K562 (cell line): Measurements from ENCODE around the gene LPIN1. TPM values are rescaled to one million over a fixed set of nuclear protein-coding genes. Genes with fewer than 3 reads are reported as not detected.

Experiments used
- ARID2 ChIP-seq: fragments of 450-650 bp; IDR thresholded peaks from 2 replicates; pipeline ENCODE4 v1.6.1; 2017; ENCODE audit warnings: antibody characterized with exemption, mild to moderate bottlenecking
- ATF1 ChIP-seq, 2 experiments: fragments of 450-650 bp in 1 of 2; IDR thresholded peaks; 2 replicates each; pipeline ENCODE4 v1.6.1; 2016; ENCODE audit warnings: missing compliant biosample characterization in 1 of 2, missing genetic modification characterization in 1 of 2
- DPF2 ChIP-seq: fragments of 450-650 bp; IDR thresholded peaks from 2 replicates; pipeline ENCODE4 v1.6.1; 2016
- E2F8 ChIP-seq: fragments of 450-650 bp; IDR thresholded peaks from 2 replicates; pipeline ENCODE4 v1.7.1; 2018; ENCODE audit warnings: mild to moderate bottlenecking, low read depth; ENCODE audit not compliant: partially characterized antibody
- ETV6 ChIP-seq, 3 experiments: fragments of 150-350 bp in 1 of 3; sonication (generic) in 1 of 3; formaldehyde crosslinking in 1 of 3; IDR thresholded peaks; 2 replicates each; pipeline versions ENCODE4 v1.6.1 to v1.8.0; 2014 to 2022; ENCODE audit warnings: borderline replicate concordance in 2 of 3, low read depth in 2 of 3, antibody characterized with exemption in 1 of 3, low read length in 1 of 3, mild to moderate bottlenecking in 1 of 3, missing genetic modification reagents in 1 of 3
- HNRNPUL1 ChIP-seq: fragments of 200-400 bp; formaldehyde crosslinking; IDR thresholded peaks from 2 replicates; pipeline ENCODE4 v1.6.1; 2017; ENCODE audit warnings: low read length
- KLF1 ChIP-seq: fragments of 450-650 bp; IDR thresholded peaks from 2 replicates; pipeline ENCODE4 v1.6.1; 2016; ENCODE audit warnings: missing genetic modification characterization, missing compliant biosample characterization
- KLF16 ChIP-seq: IDR thresholded peaks from 2 replicates; pipeline ENCODE4 v1.6.1; 2016; ENCODE audit warnings: antibody characterized with exemption
- MAZ ChIP-seq, 2 experiments: fragments of 450-650 bp in 1 of 2; sonication (generic) in 1 of 2; formaldehyde crosslinking; IDR thresholded peaks in 1 of 2; conservative IDR thresholded peaks in 1 of 2; 2 replicates each; pipeline versions ENCODE4 v1.4.0 to v1.5.0; 2020; ENCODE audit warnings: mild to moderate bottlenecking in 1 of 2, missing genetic modification reagents in 1 of 2
- NFIX ChIP-seq: fragments of 250-450 bp; sonication (Bioruptor Pico); IDR thresholded peaks from 2 replicates; pipeline ENCODE4 v1.4.0; 2020; ENCODE audit warnings: low read depth, mild to moderate bottlenecking, moderate library complexity
- NR2F6 ChIP-seq: fragments of 450-650 bp; formaldehyde crosslinking; IDR thresholded peaks from 2 replicates; pipeline ENCODE4 v1.4.0; 2020; ENCODE audit warnings: mild to moderate bottlenecking
- OTX1 ChIP-seq: fragments of 450-650 bp; formaldehyde crosslinking; IDR thresholded peaks from 2 replicates; pipeline ENCODE4 v1.4.0; 2022; ENCODE audit warnings: mild to moderate bottlenecking
- RCOR1 ChIP-seq, 2 experiments: IDR thresholded peaks; 2 replicates each; pipeline ENCODE4 v1.6.1; 2012; ENCODE audit warnings: low read depth in 2 of 2, low read length in 2 of 2, borderline replicate concordance in 1 of 2, improper control_type of control experiment in 1 of 2
- SAFB2 ChIP-seq: fragments of 200-400 bp; formaldehyde crosslinking; IDR thresholded peaks from 2 replicates; pipeline ENCODE4 v1.6.1; 2018; ENCODE audit warnings: borderline replicate concordance, low read length, low read depth, moderate library complexity; ENCODE audit not compliant: severe bottlenecking
- STAT5A ChIP-seq: IDR thresholded peaks from 2 replicates; pipeline ENCODE4 v1.6.1; 2012; ENCODE audit warnings: low read length, inconsistent platforms, borderline replicate concordance
- THRB ChIP-seq: fragments of 450-650 bp; formaldehyde crosslinking; conservative IDR thresholded peaks from 2 replicates; pipeline ENCODE4 v1.4.0; 2022; ENCODE audit warnings: mild to moderate bottlenecking, missing genetic modification characterization
- ZC3H11A ChIP-seq: IDR thresholded peaks from 2 replicates; pipeline ENCODE4 v1.6.1; 2012; ENCODE audit warnings: low read depth, low read length, improper control_type of control experiment
- ZFP30 ChIP-seq: fragments of 250-450 bp; sonication (Bioruptor Pico); IDR thresholded peaks from 2 replicates; pipeline ENCODE4 v1.8.0; 2022; ENCODE audit warnings: moderate library complexity, mild to moderate bottlenecking, inconsistent platforms, borderline replicate concordance
- ZFP36 ChIP-seq: fragments of 150-350 bp; IDR thresholded peaks from 2 replicates; pipeline ENCODE4 v1.6.1; 2018; ENCODE audit warnings: low read length, low read depth; ENCODE audit not compliant: partially characterized antibody
- polyA plus RNA-seq, 8 experiments: library from polyadenylated mRNA; depleted of rRNA in 4 of 8; stranded (reverse) in 5 of 8; unstranded in 3 of 8; fragments of >200 nt; fragmentation: Nextera tagmentation in 2 of 8; fragmentation: Illumina TruSeq in 1 of 8; extraction: Ambion mirVana in 2 of 8; extraction: Trizol in 1 of 8; gene quantifications; 2 replicates each; pipeline versions ENCODE4 v1.2.1 to v1.2.3, GENCODE V29; 2011 to 2014; ENCODE audit warnings: inconsistent platforms in 1 of 8, missing spikeins in 1 of 8
- total RNA-seq, 7 experiments: library from RNA; depleted of rRNA in 6 of 7; stranded (reverse); fragments of >200 nt in 6 of 7; fragmentation: Illumina TruSeq in 2 of 7; extraction: Trizol in 2 of 7; gene quantifications; 2 replicates each; pipeline versions ENCODE4 v1.2.1 to v1.2.3, GENCODE V29; 2011 to 2021; ENCODE audit warnings: low replicate concordance in 1 of 7
- TF ChIP-seq, protein P1 (sequence below): sonication (generic); formaldehyde crosslinking; IDR thresholded peaks from 2 replicates; pipeline ENCODE4 v1.8.0; 2022; ENCODE audit warnings: mild to moderate bottlenecking, missing genetic modification reagents
- TF ChIP-seq, protein P2 (sequence below): fragments of 450-650 bp; formaldehyde crosslinking; IDR thresholded peaks from 2 replicates; pipeline ENCODE4 v1.4.0; 2022; ENCODE audit warnings: missing genetic modification characterization

LPIN1 gene
- total and polyA plus RNA-seq, 9 of the 15 experiments (the other 6 are each of a cell fraction or from before 2014, with no cell fraction given): 9.2 to 84.0 (median 27.8) TPM

DNA sequence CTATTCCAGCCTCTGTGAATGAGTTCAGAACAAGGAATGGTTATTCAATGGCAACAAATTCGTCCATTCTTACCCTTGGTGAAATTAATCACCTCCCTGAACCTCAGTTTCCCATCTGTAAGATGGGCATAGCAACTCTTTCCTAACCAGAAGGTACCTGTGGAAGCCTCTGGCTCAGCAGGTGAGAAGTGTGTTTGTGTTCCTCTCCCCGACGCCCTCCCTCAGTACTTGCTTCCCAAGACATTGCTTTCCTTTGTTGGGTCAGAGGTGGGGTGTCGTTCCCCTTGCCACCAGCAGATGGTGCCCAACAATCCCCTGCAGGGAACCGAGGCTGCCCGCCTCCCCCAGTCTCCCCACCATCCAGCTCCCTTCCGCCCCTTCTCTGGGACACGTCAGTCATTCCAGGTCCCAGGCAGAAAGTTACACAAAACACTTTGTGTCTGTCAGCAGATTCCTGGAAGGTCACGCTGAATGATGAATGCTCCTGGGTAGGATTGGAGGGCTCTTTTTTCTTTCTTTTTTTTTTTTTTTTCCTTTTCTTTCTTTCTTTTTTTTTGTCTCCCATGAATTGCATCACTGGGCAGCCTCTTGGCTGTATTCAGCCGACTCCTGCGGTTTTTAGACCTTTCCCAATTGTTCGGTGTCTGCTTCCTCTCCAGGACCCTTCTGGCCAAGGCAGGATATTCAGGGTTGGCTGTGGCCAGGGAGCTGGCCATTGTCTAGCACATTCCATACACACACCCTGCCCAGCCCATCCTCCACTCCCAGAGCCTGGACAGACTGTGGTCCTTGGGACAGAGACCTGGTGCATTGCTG, 117.3 kb downstream of the LPIN1 start (continued):
- TF ChIP-seq THRB (no peak), MAZ (CRISPR knock-in tag; conservative IDR thresholded peaks at IDR 0.05 in 1 of 2, IDR thresholded peaks at IDR 0.05 in 1 of 2) (peak in 1 of 2 experiments; percentile 70; a peak in 2 of 4 replicates), ZFP30 (CRISPR knock-in tag) (no peak), ARID2 (peak; percentile 59; the same call in 1 of the 2 replicates), E2F8 (peak; percentile 40), KLF16 (peak; percentile 60), SAFB2 (no peak), NFIX (CRISPR knock-in tag) (no peak), RCOR1 (IDR thresholded peaks at IDR 0.05; ENCODE audit: borderline replicate concordance in 1 of 2, low read depth in 2 of 2, low read length in 2 of 2) (peak in 1 of 2 experiments; percentile 44; a peak in 2 of 4 replicates), NR2F6 (CRISPR knock-in tag) (no peak), ATF1 (CRISPR knock-in tag; IDR thresholded peaks at IDR 0.05) (no peak), ATF1 (tag; IDR thresholded peaks at IDR 0.05) (peak; percentile 48), OTX1 (CRISPR knock-in tag) (no peak), KLF1 (tag) (no peak), ETV6 (IDR thresholded peaks at IDR 0.05; ENCODE audit: borderline replicate concordance in 1 of 2, low read depth in 2 of 2, low read length in 1 of 2) (peak in 1 of 2 experiments; percentile 23; a peak in 1 of 4 replicates), ETV6 (CRISPR knock-in tag; IDR thresholded peaks at IDR 0.05; ENCODE audit: borderline replicate concordance) (no peak), STAT5A (no peak), ZC3H11A (no peak), DPF2 (peak; percentile 68; the same call in 1 of the 2 replicates), ZFP36 (peak; percentile 15), HNRNPUL1 (no peak)
- TF ChIP-seq, protein P1, sequence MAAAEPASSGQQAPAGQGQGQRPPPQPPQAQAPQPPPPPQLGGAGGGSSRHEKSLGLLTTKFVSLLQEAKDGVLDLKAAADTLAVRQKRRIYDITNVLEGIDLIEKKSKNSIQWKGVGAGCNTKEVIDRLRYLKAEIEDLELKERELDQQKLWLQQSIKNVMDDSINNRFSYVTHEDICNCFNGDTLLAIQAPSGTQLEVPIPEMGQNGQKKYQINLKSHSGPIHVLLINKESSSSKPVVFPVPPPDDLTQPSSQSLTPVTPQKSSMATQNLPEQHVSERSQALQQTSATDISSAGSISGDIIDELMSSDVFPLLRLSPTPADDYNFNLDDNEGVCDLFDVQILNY: no peak
- TF ChIP-seq, protein P2, sequence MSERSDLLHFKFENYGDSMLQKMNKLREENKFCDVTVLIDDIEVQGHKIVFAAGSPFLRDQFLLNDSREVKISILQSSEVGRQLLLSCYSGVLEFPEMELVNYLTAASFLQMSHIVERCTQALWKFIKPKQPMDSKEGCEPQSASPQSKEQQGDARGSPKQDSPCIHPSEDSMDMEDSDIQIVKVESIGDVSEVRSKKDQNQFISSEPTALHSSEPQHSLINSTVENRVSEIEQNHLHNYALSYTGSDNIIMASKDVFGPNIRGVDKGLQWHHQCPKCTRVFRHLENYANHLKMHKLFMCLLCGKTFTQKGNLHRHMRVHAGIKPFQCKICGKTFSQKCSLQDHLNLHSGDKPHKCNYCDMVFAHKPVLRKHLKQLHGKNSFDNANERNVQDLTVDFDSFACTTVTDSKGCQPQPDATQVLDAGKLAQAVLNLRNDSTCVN (CRISPR knock-in tag): no peak
